HG03064 (cell line): Measurements from ENCODE around the gene NHP2.
"Not testable (repeated sequence)": the region's sequence is repeated elsewhere in the genome, so short reads cannot be mapped to it uniquely, and the experiment has no call there.

Experiments used
- ATAC-seq: cut with Tn5 transposase; IDR thresholded peaks from one replicate; pipeline ENCODE4 v1.9.1; 2021; ENCODE audit warnings: low read depth; ENCODE audit not compliant: unreplicated experiment

The NHP2 gene

GRCh38 chr5:178136990-178137389 lies 16.7 kb downstream of the NHP2 start:
- no peak for ATAC-seq

DNA sequence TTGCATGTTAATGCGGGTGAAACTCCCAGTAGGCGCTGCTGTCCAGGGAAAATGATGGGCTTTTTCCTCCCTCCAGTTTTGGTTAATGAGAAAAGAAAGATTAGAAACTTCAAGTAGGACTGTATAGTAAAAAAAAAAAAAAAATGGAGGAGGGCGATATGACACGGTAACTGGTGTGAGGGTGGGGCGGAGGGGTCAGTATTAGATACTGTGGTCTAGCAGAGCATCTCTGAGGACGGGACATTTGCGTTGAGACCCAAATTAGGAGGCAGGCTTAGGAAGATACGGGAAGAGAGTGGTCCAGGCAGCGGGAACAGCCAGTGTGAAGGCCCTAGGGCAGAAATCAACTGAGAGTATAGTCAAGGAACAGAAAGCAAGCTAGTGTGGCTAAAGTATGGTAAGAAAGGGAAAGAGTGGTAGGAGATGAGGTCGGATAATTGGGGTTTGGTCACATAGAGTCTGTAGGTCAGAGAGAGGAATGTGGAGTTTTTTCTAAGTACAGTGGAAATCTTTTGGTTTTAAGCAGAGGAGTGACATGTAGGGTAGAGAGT lies 22.2 kb downstream of the NHP2 start:
- no peak for ATAC-seq

DNA sequence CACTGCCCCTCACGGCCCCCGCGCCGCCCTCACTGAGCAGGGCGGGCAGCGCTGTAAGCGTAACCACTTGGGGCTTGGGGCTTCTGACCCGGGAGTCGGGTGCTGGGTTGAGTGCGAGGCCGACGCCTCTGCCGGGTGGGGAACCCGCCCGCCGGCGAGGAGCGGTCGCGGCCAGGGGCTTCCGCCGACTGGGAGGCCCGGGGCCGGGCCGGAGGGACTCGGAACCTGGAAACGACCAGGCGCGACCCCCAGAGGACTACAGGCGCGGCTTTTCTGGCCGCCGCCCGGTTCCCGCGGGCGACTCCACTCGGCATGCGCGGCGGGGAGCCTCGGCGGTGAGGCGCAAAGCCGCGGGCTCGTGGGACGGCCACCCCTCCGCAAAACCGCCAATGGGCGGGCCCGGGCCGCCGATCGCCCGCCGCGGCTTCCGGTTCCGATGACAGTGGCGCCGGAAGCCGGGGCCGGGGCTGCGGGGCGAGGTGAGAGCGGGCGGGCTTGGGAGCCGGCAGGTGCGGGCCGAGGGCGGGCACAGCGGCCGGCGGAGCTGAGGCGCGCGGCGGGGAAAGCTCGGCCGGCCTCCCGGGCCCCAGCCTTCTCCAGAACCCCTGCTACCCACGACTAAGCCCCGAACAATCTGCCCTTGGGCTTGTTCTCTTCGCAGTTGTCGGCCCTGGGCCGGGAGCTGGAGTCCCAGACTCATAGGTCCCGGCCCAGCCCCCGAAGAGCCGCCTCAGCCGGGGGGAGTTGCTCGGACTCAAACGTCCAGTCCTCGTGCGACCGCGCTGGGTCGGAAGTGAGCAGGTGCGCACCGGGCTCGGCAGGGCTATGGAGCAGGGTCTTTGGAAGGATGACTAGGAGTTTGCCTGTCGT lies 22.9 kb downstream of the NHP2 start, which contains the start of gene RMND5B:
Gene RMND5B (plus strand): TSS at position 439 of the 870 bp plus-strand sequence. CDS start 7,106 bp downstream, outside the sequence.
- peak; percentile 94 for ATAC-seq

DNA sequence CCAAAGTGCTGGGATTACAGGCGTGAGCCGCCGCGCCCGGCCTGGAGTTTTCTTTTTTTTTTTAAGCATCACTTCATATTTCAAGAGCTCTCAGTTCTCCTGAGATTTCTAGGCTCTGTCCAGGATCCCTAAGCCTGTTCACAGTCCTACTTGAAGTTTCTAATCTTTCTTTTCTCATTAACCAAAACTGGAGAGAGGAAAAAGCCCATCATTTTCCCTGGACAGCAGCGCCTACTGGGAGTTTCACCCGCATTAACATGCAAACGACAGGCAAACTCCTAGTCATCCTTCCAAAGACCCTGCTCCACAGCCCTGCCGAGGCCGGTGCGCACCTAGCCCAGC lies 23.5 kb downstream of the NHP2 start:
- not testable (repeated sequence) for ATAC-seq

GRCh38 chr5:178129296-178129695 lies 24.4 kb downstream of the NHP2 start:
- ATAC-seq, result no peak

DNA sequence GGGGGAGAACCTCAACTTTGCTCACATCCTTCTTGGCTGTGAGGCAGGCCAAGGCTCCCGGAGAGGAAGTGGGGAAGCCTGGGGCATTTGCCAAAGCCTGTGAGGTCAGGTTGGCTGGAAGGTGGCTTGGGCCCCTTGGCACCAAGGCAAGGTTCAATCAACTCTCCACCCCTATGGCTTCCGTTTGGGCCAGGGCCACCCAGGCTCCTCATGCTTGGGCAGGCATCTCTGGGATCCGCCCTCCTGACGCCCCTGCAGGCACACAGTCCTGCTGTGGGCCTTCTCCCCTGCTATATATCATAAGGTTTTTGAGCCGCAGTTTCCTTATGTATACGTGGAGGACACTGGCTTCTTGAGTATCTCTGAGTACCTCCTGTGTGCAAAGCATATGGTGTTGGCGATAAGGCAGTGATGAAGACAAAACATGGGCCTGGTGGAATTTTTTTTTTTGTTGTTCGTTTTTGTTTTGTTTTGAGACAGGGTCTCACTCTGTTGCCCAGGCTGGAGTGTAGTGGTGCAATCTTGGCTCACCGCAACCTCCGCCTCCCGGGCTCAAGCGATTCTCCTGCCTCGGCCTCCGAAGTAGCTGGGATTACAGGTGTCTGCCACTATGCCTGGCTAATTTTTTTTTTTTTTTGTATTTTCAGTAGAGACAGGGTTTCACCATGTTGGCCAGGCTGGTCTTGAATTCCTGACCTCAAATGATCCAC lies 26.2 kb downstream of the NHP2 start:
- not testable (repeated sequence) for ATAC-seq

- no peak for ATAC-seq
Observed at GRCh38 chr5:178126556-178126955, 27.1 kb downstream of the NHP2 start.

GRCh38 chr5:178125253-178125906 lies 28.3 kb downstream of the NHP2 start:
- ATAC-seq, result no peak

GRCh38 chr5:178123966-178124925 lies 29.4 kb downstream of the NHP2 start:
- ATAC-seq, result no peak

DNA sequence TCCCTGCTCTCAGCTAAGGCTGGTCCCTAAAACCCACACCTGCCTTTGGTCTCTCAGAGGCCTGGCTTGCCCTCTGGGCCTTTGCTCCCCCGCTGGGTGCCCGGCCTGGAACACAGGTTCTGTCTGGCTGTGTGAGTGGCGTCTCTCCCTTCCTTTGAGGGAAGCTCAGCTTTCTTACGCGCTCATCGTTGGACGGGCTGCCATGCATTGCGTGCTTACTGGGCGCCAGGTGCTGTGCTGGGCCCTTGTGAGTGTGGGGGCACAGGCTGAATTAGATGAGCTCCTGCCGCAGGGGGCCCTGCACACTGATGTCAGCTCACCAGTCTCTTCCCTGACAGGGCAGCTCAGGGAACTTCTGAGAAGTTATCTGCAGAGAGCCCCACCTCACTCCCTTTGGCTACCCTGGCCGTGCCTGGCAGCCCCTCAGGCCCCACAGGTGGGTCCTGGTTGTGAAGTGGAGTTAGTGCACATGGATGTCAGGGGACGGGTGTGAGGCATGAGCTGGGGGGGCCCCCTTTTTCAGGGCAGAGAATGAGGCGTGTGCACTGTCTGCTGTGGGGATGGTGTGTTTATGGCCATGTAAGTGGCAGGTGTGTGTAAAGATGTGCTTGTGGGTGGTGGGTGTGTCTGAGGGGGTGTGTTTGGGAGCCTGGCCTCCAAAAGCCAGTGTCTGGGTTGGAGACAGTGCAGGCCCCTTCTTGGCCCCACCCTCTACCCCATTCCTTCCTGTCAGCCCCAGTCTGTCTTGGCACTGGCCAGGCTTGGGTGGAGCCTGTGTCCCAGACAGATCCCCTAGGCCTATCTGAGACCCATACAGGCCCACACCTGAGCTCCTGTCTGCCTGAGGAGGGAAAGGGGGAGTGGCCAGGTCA lies 30.4 kb downstream of the NHP2 start:
- no peak for ATAC-seq

- no peak for ATAC-seq
Observed at GRCh38 chr5:178122346-178122745, 31.3 kb downstream of the NHP2 start.

- no peak for ATAC-seq
Observed at GRCh38 chr5:178121391-178122276, 32.1 kb downstream of the NHP2 start.

DNA sequence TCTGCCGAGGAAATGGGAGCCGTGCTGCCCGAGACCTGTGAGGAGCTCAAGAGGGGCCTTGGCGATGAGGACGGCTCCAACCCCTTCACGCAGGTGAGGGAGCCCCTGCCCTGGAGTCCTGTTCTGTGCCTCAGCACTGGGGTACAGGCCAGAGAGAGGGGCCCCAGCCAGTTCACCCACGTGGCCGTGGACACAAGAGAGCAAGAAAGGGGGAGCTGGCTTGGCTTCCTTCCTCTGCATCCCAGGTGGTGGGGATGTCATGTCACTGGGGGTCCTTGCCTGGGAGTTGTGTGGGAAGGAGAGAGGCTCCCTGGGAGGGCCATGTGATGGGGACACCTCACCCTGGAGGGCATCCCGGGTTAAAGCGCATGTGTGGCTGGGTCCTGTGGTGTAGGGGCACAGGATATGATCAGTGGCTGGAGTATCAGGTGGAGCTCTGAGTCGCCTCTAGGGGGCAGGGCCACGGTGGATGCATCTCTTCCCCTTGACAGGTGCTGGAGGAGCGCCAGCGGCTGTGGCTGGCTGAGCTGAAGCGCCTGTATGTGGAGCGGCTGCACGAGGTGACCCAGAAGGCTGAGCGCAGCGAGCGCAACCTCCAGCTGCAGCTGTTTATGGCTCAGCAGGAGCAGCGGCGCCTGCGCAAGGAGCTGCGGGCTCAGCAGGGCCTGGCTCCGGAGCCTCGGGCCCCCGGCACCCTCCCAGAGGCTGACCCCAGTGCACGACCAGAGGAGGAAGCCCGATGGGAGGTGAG lies 32.9 kb downstream of the NHP2 start:
- ATAC-seq, result peak; percentile 62

DNA sequence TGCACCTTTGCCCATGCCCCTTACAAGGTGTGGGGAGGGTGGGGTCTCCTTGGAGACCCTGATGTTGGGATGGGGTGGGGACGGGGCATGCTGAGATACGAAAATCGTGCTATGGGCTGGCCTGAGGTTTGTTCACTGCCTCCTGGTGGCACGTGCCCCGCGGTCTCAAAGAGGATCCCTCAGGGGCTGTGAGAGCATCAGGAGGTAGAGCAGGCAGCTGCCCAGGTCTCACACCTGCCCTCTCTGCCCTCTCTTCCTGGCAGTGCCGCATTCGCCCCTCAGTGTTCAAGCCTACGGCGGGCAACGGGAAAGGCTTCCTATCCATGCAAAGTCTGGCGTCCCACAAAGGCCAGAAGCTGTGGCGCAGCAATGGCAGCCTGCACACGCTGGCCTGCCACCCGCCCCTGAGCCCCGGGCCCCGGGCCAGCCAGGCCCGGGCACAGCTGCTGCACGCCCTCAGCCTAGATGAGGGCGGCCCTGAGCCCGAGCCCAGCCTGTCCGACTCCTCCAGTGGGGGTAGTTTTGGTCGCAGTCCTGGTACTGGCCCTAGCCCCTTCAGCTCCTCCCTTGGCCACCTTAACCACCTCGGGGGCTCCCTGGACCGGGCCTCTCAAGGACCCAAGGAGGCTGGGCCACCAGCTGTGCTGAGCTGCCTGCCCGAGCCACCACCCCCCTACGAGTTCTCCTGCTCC lies 33.6 kb downstream of the NHP2 start:
- no peak for ATAC-seq

DNA sequence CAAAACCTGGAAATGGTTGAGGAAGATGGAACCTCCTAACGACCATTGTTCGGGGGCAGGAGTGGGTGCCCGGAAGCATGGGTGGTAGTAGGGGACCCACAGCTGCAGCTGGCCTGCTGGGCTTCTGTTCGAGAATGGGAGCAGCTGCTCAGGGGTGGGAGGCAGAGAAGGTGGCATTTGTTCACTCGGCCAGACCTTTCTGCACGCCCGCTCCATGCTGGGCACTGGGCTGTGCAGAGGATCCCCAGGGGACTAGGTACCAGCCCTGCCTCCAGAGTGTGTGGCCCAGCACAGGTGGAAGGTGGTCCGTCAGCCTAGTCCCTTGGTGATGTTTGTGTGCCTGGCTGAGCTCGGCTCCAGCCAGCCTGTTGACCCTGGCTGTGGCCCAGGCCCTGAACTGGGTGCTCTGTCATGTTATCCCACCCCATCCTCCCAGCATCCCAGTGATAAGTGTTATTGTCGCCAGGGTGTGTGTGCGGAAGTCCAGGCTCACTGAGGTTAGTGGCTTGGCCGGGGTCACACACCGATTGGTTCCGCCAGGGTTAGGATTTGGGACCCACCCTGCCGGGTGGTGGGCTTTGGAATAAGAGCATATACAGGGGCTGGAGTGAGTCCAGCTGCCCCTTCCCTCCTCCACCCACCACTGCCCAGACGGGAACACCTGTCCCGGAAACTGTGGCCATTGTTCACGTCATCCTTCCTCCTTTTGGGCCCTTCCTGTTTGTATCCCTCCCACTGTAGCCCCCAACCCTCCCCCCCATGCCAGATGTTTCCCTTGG lies 35.6 kb downstream of the NHP2 start:
- no peak for ATAC-seq
